ENCODE results near the gene TAPT1. TPM values are rescaled to one million over a fixed set of nuclear protein-coding genes. Genes with fewer than 3 reads are reported as not detected.

TAPT1 gene
- polyA plus RNA-seq, 1 donor from 2014 or later: 34.2 TPM

GRCh38 chr4:16131293-16131692, 95.0 kb downstream of the TAPT1 start:
- Histone ChIP-seq H2AFZ (ENCODE audit: low read depth, low read length) (no peak overlapping the region), H3K36me3 (ENCODE audit: insufficient read depth, low read length) (no peaks in the 10 kb centered on the region), H3K9ac (ENCODE audit: low read length) (no peak overlapping the region), H3K27me3 (ENCODE audit: insufficient read depth, low read depth, low read length) (no peaks in the 10 kb centered on the region), H3K27ac (ENCODE audit: low read length) (no peak overlapping the region), H3K4me2 (ENCODE audit: low read length) (no peak overlapping the region), H3K9me3 (ENCODE audit: low read length) (no peaks in the 10 kb centered on the region), H3F3A (ENCODE audit: insufficient read depth, low read length, poor library complexity, severe bottlenecking) (no peaks in the 10 kb centered on the region), H3K79me2 (replicated peaks; ENCODE audit: insufficient read depth, low read length) (no peaks in the 10 kb centered on the region), H4K20me1 (ENCODE audit: insufficient read depth) (no peaks in the 10 kb centered on the region), H3K9me2 (ENCODE audit: insufficient read depth, low read length) (no peaks in the 10 kb centered on the region), H3K4me3 (ENCODE audit: low read length) (no peak overlapping the region)
- TF ChIP-seq EZH2 (IDR thresholded peaks at IDR 0.05; ENCODE audit: borderline replicate concordance, insufficient read depth, low read length, poor library complexity, severe bottlenecking) (no peak), REST (IDR thresholded peaks at IDR 0.05; ENCODE audit: borderline replicate concordance) (no peak), POLR2AphosphoS5 (IDR thresholded peaks at IDR 0.05) (no peak), CTCF (IDR thresholded peaks at IDR 0.05; ENCODE audit: poor library complexity, severe bottlenecking) (no peak), EP300 (conservative IDR thresholded peaks at IDR 0.05; ENCODE audit: poor library complexity, severe bottlenecking) (no peak), MXI1 (conservative IDR thresholded peaks at IDR 0.05; ENCODE audit: poor library complexity, severe bottlenecking) (no peak), RAD21 (conservative IDR thresholded peaks at IDR 0.05) (no peak), SMC3 (conservative IDR thresholded peaks at IDR 0.05; ENCODE audit: poor library complexity) (no peak), TAF1 (IDR thresholded peaks at IDR 0.05; ENCODE audit: low read depth) (no peak)

GRCh38 chr4:16129336-16129735, 96.9 kb downstream of the TAPT1 start:
- Histone ChIP-seq H3K9me3 (ENCODE audit: low read length) (no peaks in the 10 kb centered on the region), H3F3A (ENCODE audit: insufficient read depth, low read length, poor library complexity, severe bottlenecking) (no peaks in the 10 kb centered on the region), H3K27ac (ENCODE audit: low read length) (no peak overlapping the region), H3K27me3 (ENCODE audit: insufficient read depth, low read depth, low read length) (no peaks in the 10 kb centered on the region), H4K20me1 (ENCODE audit: insufficient read depth) (no peaks in the 10 kb centered on the region), H3K9ac (ENCODE audit: low read length) (no peak overlapping the region), H2AFZ (ENCODE audit: low read depth, low read length) (no peak overlapping the region), H3K79me2 (replicated peaks; ENCODE audit: insufficient read depth, low read length) (no peaks in the 10 kb centered on the region), H3K9me2 (ENCODE audit: insufficient read depth, low read length) (no peaks in the 10 kb centered on the region), H3K4me3 (ENCODE audit: low read length) (no peak overlapping the region), H3K4me2 (ENCODE audit: low read length) (no peak overlapping the region), H3K36me3 (ENCODE audit: insufficient read depth, low read length) (no peaks in the 10 kb centered on the region)
- TF ChIP-seq TAF1 (IDR thresholded peaks at IDR 0.05; ENCODE audit: low read depth): no peak
- TF ChIP-seq REST (IDR thresholded peaks at IDR 0.05; ENCODE audit: borderline replicate concordance): no peak
